Endodermal cell (in vitro differentiated cells): ENCODE results near the gene BAD. TPM values are rescaled to one million over a fixed set of nuclear protein-coding genes. Genes with fewer than 3 reads are reported as not detected.

ENCODE experiments used
- DNase-seq: peaks from one replicate; pipeline ENCODE4 v3.0.0-alpha.2; 2017
- H3K27ac ChIP-seq: 2 replicates; pipeline ENCODE4 v1.5.1; 2013; ENCODE audit warnings: mild to moderate bottlenecking, low read depth, low read length, moderate library complexity
- H3K27me3 ChIP-seq: 2 replicates; pipeline ENCODE4 v1.6.1; 2013; ENCODE audit warnings: mild to moderate bottlenecking, low read length, moderate library complexity; ENCODE audit not compliant: insufficient read depth, control insufficient read depth, poor library complexity, severe bottlenecking
- H3K36me3 ChIP-seq: 2 replicates; pipeline ENCODE4 v1.7.0; 2013; ENCODE audit warnings: mild to moderate bottlenecking, low read length, moderate library complexity; ENCODE audit not compliant: control insufficient read depth, insufficient read depth
- H3K4me1 ChIP-seq: one replicate; pipeline ENCODE4 v1.7.0; 2013; ENCODE audit warnings: low read length; ENCODE audit not compliant: control insufficient read depth, insufficient read depth
- H3K4me3 ChIP-seq: 2 replicates; pipeline ENCODE4 v1.5.1; 2013; ENCODE audit warnings: mild to moderate bottlenecking, low read length, moderate library complexity
- H3K9ac ChIP-seq: 2 replicates; pipeline ENCODE4 v1.6.1; 2013; ENCODE audit warnings: mild to moderate bottlenecking, low read length, moderate library complexity; ENCODE audit not compliant: poor library complexity, severe bottlenecking; ENCODE audit errors: extremely low read depth
- H3K9me3 ChIP-seq: 2 replicates; pipeline ENCODE4 v1.6.1; 2013; ENCODE audit warnings: mild to moderate bottlenecking, low read length, moderate library complexity; ENCODE audit not compliant: control insufficient read depth
- H3K27ac Mint-ChIP-seq: 2 replicates; pipeline ENCODE4 v1.8.0; 2020; ENCODE audit warnings: mixed read lengths
- H3K27me3 Mint-ChIP-seq: 2 replicates; pipeline ENCODE4 v1.8.0; 2021; ENCODE audit warnings: mild to moderate bottlenecking, mixed read lengths; ENCODE audit not compliant: insufficient read depth
- H3K36me3 Mint-ChIP-seq: 2 replicates; pipeline ENCODE4 v1.8.0; 2020; ENCODE audit warnings: low read depth, mixed read lengths
- H3K4me1 Mint-ChIP-seq: 2 replicates; pipeline ENCODE4 v1.8.0; 2020; ENCODE audit warnings: mixed read lengths
- H3K4me3 Mint-ChIP-seq: 2 replicates; pipeline ENCODE4 v1.8.0; 2020; ENCODE audit warnings: mild to moderate bottlenecking, moderate library complexity, mixed read lengths
- H3K9me3 Mint-ChIP-seq: 2 replicates; pipeline ENCODE4 v1.8.0; 2020; ENCODE audit warnings: mild to moderate bottlenecking, mixed read lengths
- CTCF ChIP-seq: fragments of 200-600 bp; sonication (generic); conservative IDR thresholded peaks from 2 replicates; pipeline ENCODE4 v1.5.0; 2021; ENCODE audit warnings: antibody characterized with exemption, mild to moderate bottlenecking
- WGBS, 2 experiments: methylation state at CpG; one replicate each; pipeline versions ENCODE4 v1.1.5 to v1.1.7; 2013; ENCODE audit warnings: missing lambda C conversion rate in 2 of 2, mixed read lengths in 1 of 2; ENCODE audit not compliant: insufficient coverage in 1 of 2, insufficient read length in 1 of 2; 5-methylcytosine and 5-hydroxymethylcytosine counted together
- total RNA-seq, 2 donors: library from RNA; stranded (reverse); fragmentation: NEBNext Ultra II Directional in 1 of 2; extraction: Animal tissue kit (Norgen Biotek cat#: 25700) in 1 of 2; gene quantifications; 2 replicates in 1 of 2; 3 replicates in 1 of 2; pipeline ENCODE4 v1.2.1, GENCODE V29; 2021

Gene BAD
- total RNA-seq, 2 donors from 2014 or later: 42.3 to 48.2 TPM

- Histone ChIP-seq H3K27me3 (peaks cover 76% of the 10 kb centered on the region), H3K4me1 (no peaks in the 10 kb centered on the region), H3K27ac (no peak within 1 kb of the TSS), H3K36me3 (no peaks in the 10 kb centered on the region), H3K9me3 (no peaks in the 10 kb centered on the region), H3K4me3 (peak within 1 kb of the TSS; percentile 30), H3K9ac (no peak within 1 kb of the TSS)
- no peak for TF ChIP-seq CTCF
- no peak within 1 kb of the TSS for H3K27ac Mint-ChIP-seq
- peaks cover 2% of the 10 kb centered on the region for H3K4me1 Mint-ChIP-seq
- H3K27me3 Mint-ChIP-seq: peaks cover 75% of the 10 kb centered on the region
- H3K4me3 Mint-ChIP-seq: peak within 1 kb of the TSS; percentile 44
- no peaks in the 10 kb centered on the region for H3K36me3 Mint-ChIP-seq
- 11 to 15% methylated on average over 28 to 54 of the region's 54 CpGs for WGBS, 2 experiments
- DNase-seq: peak; percentile 74
- H3K9me3 Mint-ChIP-seq: no peaks in the 10 kb centered on the region
Measured at GRCh38 chr11:64299847-64300648, 15.6 kb upstream of the BAD start, which contains the start of gene CATSPERZ. CATSPERZ (plus strand) TSS chr11:64300358; CDS start chr11:64300411, 53 bp downstream.

GRCh38 chr11:64298966-64299846, 14.7 kb upstream of the BAD start:
- Mint-ChIP-seq H3K27me3 (peaks cover 83% of the 10 kb centered on the region), H3K36me3 (no peaks in the 10 kb centered on the region), H3K4me3 (peak overlapping the region; percentile 44), H3K27ac (no peak overlapping the region), H3K4me1 (peaks cover 1% of the 10 kb centered on the region), H3K9me3 (no peaks in the 10 kb centered on the region)
- no peak for TF ChIP-seq CTCF
- H3K27ac ChIP-seq: no peak overlapping the region
- no peak overlapping the region for H3K9ac ChIP-seq
- peaks cover 85% of the 10 kb centered on the region for H3K27me3 ChIP-seq
- DNase-seq: no peak
- H3K4me3 ChIP-seq: no peak overlapping the region
- no peaks in the 10 kb centered on the region for H3K4me1 ChIP-seq
- no peaks in the 10 kb centered on the region for H3K9me3 ChIP-seq
- no peaks in the 10 kb centered on the region for H3K36me3 ChIP-seq
- WGBS, 2 experiments: 10 to 13% methylated on average over 54 to 59 of the region's 60 CpGs

GRCh38 chr11:64297699-64298358, 13.4 kb upstream of the BAD start:
- Histone ChIP-seq H3K36me3 (no peaks in the 10 kb centered on the region), H3K27me3 (peaks cover 92% of the 10 kb centered on the region), H3K9me3 (no peaks in the 10 kb centered on the region), H3K9ac (no peak overlapping the region), H3K4me1 (no peaks in the 10 kb centered on the region), H3K27ac (no peak overlapping the region), H3K4me3 (no peak overlapping the region)
- DNase-seq: no peak
- WGBS, 2 experiments: 74 to 77% methylated on average over 16 to 18 of the region's 18 CpGs
- Mint-ChIP-seq H3K36me3 (no peaks in the 10 kb centered on the region), H3K4me1 (no peaks in the 10 kb centered on the region), H3K27me3 (peaks cover 94% of the 10 kb centered on the region), H3K4me3 (no peak overlapping the region), H3K9me3 (no peaks in the 10 kb centered on the region), H3K27ac (no peak overlapping the region)
- no peak for TF ChIP-seq CTCF
